Natural killer cell (primary cell): ENCODE measurements around the gene INPP5D. TPM values are rescaled to one million over a fixed set of nuclear protein-coding genes. Genes with fewer than 3 reads are reported as not detected.

Source experiments
- ATAC-seq, 3 donors: fragments of 150-1000 bp in 2 of 3; fragments of 200-7000 bp in 1 of 3; cut with Tn5 transposase; 1 replicate in 1 of 3; 2 replicates in 2 of 3; pipeline ENCODE4 v1.10.0; 2021; ENCODE audit warnings: mild to moderate bottlenecking in 2 of 3, moderate library complexity in 2 of 3
- DNase-seq, 2 donors: peaks; one replicate each; pipeline versions ENCODE4 v3.0.0 to v3.0.0-alpha.2; 2013 to 2021; ENCODE audit warnings: mixed read lengths in 1 of 2
- H3K27ac ChIP-seq: one replicate; pipeline ENCODE4 v1.5.1; 2013; ENCODE audit warnings: mild to moderate bottlenecking, low read length
- H3K27me3 ChIP-seq: one replicate; pipeline ENCODE4 v1.6.1; 2013; ENCODE audit warnings: low read length; ENCODE audit not compliant: control insufficient read depth, insufficient read depth
- H3K36me3 ChIP-seq: one replicate; pipeline ENCODE4 v1.6.1; 2013; ENCODE audit warnings: low read length; ENCODE audit not compliant: control insufficient read depth, insufficient read depth
- H3K4me1 ChIP-seq: one replicate; pipeline ENCODE4 v1.6.1; 2013; ENCODE audit warnings: low read length; ENCODE audit not compliant: control insufficient read depth, insufficient read depth
- H3K4me3 ChIP-seq: one replicate; pipeline ENCODE4 v1.5.1; 2013; ENCODE audit warnings: low read length
- H3K9me3 ChIP-seq: one replicate; pipeline ENCODE4 v1.6.1; 2013; ENCODE audit warnings: low read length; ENCODE audit not compliant: control insufficient read depth, insufficient read depth
- H3K27ac Mint-ChIP-seq, 2 donors: one replicate each; pipeline ENCODE4 v1.8.0; 2022; ENCODE audit warnings: mild to moderate bottlenecking in 2 of 2, mixed read lengths in 2 of 2, moderate library complexity in 1 of 2
- H3K27me3 Mint-ChIP-seq, 2 donors: one replicate each; pipeline ENCODE4 v1.8.0; 2022; ENCODE audit warnings: low read depth in 2 of 2, mixed read lengths in 2 of 2
- H3K36me3 Mint-ChIP-seq: one replicate; pipeline ENCODE4 v1.8.0; 2022; ENCODE audit warnings: mixed read lengths
- H3K4me1 Mint-ChIP-seq, 2 donors: one replicate each; pipeline ENCODE4 v1.8.0; 2022; ENCODE audit warnings: mixed read lengths in 2 of 2
- H3K4me3 Mint-ChIP-seq: one replicate; pipeline ENCODE4 v1.8.0; 2022; ENCODE audit warnings: mild to moderate bottlenecking, moderate library complexity, mixed read lengths
- H3K9me3 Mint-ChIP-seq, 2 donors: one replicate each; pipeline ENCODE4 v1.8.0; 2022; ENCODE audit warnings: mixed read lengths in 2 of 2
- WGBS: methylation state at CpG from one replicate; pipeline ENCODE4 v1.1.7; 2013; ENCODE audit warnings: missing lambda C conversion rate; ENCODE audit not compliant: insufficient coverage; 5-methylcytosine and 5-hydroxymethylcytosine counted together
- intact Hi-C: fragments of 100-400 bp; cut with micrococcal nuclease; formaldehyde crosslinking; loops from one replicate; pipeline ENCODE4 v1.14.2; 2022
- total RNA-seq, 4 donors: library from RNA; stranded (reverse); fragments of 120-200 nt in 1 of 4; gene quantifications; one replicate each; pipeline versions ENCODE4 v1.2.3 to v1.2.4, GENCODE V29; 2013 to 2022
- TF ChIP-seq, protein P1 (sequence below): fragments of 200-600 bp; IDR thresholded peaks from one replicate; pipeline ENCODE4 v1.8.0; 2022; ENCODE audit warnings: antibody characterized with exemption

INPP5D gene
- total RNA-seq, 3 donors from 2014 or later (not counting 1 experiment from before 2014, with no cell fraction given) = 385 to 498 (median 497) TPM

DNA sequence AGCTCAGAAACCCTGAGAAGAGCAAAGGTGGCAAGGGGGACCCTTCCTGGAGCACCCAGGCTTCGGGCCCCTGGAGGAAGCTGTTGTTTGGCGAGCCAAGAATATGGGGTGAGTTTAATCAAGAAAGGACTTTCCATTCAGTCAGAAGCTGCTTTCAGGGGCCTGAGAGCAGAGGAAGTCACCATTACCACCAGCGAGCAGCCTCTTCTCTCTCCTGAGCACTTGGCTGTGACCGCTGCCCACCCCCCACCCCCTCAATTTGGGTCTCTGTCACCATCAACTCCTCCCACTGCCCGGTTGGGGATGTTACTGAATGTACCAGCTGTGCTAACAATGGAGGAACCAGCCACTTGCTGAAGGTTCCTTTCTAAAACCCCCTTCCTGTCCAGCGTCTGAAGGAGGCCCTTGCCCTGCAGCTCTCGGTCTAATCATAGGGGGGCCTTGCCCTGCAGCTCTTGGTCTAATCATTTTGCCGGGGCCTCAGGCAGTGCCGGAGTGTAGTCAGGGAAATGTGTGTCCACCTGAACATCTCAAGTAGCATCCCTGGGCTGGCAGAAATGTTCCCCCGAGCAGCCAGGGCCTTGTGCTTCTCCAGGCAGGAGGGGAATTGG, 943 bp downstream of the INPP5D start:
- H3K36me3 Mint-ChIP-seq = no peaks in the 10 kb centered on the region
- DNase-seq = peak in 1 of 2 donors; percentile 36
- peak in 2 of 3 donors; percentile 16 to 32 for ATAC-seq

DNA sequence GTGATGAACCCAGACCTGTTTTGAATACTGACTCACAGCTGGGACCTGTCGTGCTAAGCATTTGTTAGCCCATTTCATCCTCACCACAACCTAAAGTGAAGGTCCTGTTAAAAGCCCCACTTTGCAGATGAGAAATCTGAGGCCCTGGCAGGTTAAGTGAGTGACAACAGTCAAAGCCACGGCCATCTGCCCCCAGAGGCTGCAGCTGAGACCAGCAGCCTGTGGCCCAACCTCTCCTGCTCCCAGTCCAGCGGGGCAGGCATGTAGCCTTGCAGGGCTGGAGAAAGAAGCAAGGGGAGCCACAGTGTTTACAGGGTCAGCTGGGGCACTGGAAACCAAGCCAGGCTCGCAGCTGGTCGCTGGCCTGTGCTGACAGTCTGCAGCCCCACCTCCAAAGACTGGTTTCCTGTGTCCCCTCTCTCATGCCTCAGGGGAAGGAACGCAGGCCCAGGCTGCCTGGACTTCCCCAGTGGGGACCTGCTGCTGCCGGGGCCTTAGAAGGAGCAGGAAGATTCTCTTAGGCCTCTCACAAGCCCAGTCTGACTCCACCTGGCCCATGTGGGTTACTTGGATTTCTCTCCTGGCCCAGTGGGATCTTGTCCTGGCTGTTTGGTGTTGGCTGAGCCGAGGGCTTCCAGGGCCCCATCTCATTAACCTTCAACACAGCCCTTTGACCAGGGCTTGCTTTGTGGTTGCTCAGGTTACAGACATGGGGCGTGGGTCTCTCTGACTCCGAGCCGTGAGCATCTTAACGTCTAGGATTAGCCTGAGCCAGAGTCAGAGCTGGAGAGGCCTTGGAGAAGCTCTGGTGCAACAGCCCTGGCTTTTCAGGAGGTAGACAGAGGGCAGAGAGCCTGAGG, 1.7 kb downstream of the INPP5D start:
- ATAC-seq = peak; percentile 44 to 53 (median 45)
- Mint-ChIP-seq H3K4me3 (peak overlapping the region; percentile 89), H3K27ac (peak overlapping the region; percentile 90 to 92), H3K27me3 (no peaks in the 10 kb centered on the region), H3K9me3 (no peaks in the 10 kb centered on the region), H3K4me1 (peaks cover 61 to 73% of the 10 kb centered on the region in 2 donors), H3K36me3 (no peaks in the 10 kb centered on the region)
- TF ChIP-seq, protein P1, sequence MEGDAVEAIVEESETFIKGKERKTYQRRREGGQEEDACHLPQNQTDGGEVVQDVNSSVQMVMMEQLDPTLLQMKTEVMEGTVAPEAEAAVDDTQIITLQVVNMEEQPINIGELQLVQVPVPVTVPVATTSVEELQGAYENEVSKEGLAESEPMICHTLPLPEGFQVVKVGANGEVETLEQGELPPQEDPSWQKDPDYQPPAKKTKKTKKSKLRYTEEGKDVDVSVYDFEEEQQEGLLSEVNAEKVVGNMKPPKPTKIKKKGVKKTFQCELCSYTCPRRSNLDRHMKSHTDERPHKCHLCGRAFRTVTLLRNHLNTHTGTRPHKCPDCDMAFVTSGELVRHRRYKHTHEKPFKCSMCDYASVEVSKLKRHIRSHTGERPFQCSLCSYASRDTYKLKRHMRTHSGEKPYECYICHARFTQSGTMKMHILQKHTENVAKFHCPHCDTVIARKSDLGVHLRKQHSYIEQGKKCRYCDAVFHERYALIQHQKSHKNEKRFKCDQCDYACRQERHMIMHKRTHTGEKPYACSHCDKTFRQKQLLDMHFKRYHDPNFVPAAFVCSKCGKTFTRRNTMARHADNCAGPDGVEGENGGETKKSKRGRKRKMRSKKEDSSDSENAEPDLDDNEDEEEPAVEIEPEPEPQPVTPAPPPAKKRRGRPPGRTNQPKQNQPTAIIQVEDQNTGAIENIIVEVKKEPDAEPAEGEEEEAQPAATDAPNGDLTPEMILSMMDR = peak; percentile 33
- Histone ChIP-seq H3K9me3 (no peaks in the 10 kb centered on the region), H3K27ac (peak overlapping the region; percentile 93), H3K36me3 (peaks cover 15% of the 10 kb centered on the region), H3K4me1 (peaks cover 68% of the 10 kb centered on the region), H3K4me3 (peak overlapping the region; percentile 91), H3K27me3 (no peaks in the 10 kb centered on the region)
- under 1% methylated on average over 12 of the region's 12 CpGs for WGBS
- DNase-seq = peak in 1 of 2 donors; percentile 53
- intact Hi-C loops = loop anchor here (1.0 to 5.0 kb wide), 6 partner anchors 8 to 190 kb away; partner anchors contain the start of gene ATG16L1

More for the DNA sequence above, 943 bp downstream of the INPP5D start:
- Mint-ChIP-seq H3K4me1 (peaks cover 56 to 68% of the 10 kb centered on the region in 2 donors), H3K27ac (peak overlapping the region; percentile 90 to 92), H3K9me3 (no peaks in the 10 kb centered on the region), H3K27me3 (no peaks in the 10 kb centered on the region), H3K4me3 (peak overlapping the region; percentile 89)
- no peaks in the 10 kb centered on the region for H3K27me3 ChIP-seq
- peaks cover 12% of the 10 kb centered on the region for H3K36me3 ChIP-seq
- peak overlapping the region; percentile 91 for H3K4me3 ChIP-seq
- whole genome bisulfite sequencing = 0% methylated on average over 9 of the region's 10 CpGs
- no peaks in the 10 kb centered on the region for H3K9me3 ChIP-seq
- peak overlapping the region; percentile 93 for H3K27ac ChIP-seq
- H3K4me1 ChIP-seq = peaks cover 60% of the 10 kb centered on the region
- intact Hi-C loops = loop anchor here (1.0 to 5.0 kb wide), 6 partner anchors 9 to 191 kb away; partner anchors contain the start of gene ATG16L1
- TF ChIP-seq, protein P1 = no peak

GRCh38 chr2:233062451-233062850, 2.3 kb downstream of the INPP5D start:
- Histone ChIP-seq H3K9me3 (no peaks in the 10 kb centered on the region), H3K36me3 (peaks cover 21% of the 10 kb centered on the region), H3K4me1 (peaks cover 72% of the 10 kb centered on the region), H3K27ac (peak overlapping the region; percentile 93), H3K4me3 (peak overlapping the region; percentile 91), H3K27me3 (no peaks in the 10 kb centered on the region)
- intact Hi-C loops = loop anchor here (5.0 kb wide), 3 partner anchors 40 to 190 kb away; partner anchors contain the start of gene ATG16L1
- H3K9me3 Mint-ChIP-seq = no peaks in the 10 kb centered on the region
- DNase-seq = peak in 1 of 2 donors; percentile 17
- H3K27me3 Mint-ChIP-seq = no peaks in the 10 kb centered on the region
- TF ChIP-seq, protein P1 = no peak
- no peak for ATAC-seq
- peak overlapping the region; percentile 90 to 92 for H3K27ac Mint-ChIP-seq
- H3K4me1 Mint-ChIP-seq = peaks cover 68 to 79% of the 10 kb centered on the region in 2 donors
- H3K36me3 Mint-ChIP-seq = no peaks in the 10 kb centered on the region
- H3K4me3 Mint-ChIP-seq = peak overlapping the region; percentile 89
- 12% methylated on average over 4 of the region's 4 CpGs for WGBS
